A673 (cell line): Measurements from ENCODE around the gene SDCBP2. TPM values are rescaled to one million over a fixed set of nuclear protein-coding genes. Genes with fewer than 3 reads are reported as not detected.
A peak's percentile ranks its signal among the peaks of the same experiment; 100 is the strongest.

ENCODE experiments used
- BruUV-seq: library from RNA; stranded (reverse); fragments of 400-500 nt; replicated peaks from 2 replicates; lab custom pipeline; 2021; lab: Mats Ljungman, UMichigan
- CTCF ChIA-PET: fragments of 300-600 bp; sonication (Branson Sonifier 250); formaldehyde crosslinking; loops from one replicate; lab custom pipeline; 2022; ENCODE audit warnings: antibody characterized with exemption; lab: Charles Lee
- POLR2A ChIA-PET: fragments of 300-600 bp; sonication (Branson Sonifier 250); formaldehyde crosslinking; loops from one replicate; lab custom pipeline; 2022; ENCODE audit warnings: antibody characterized with exemption; ENCODE audit not compliant: low non-redundant PET; lab: Charles Lee
- DNase-seq: peaks from one replicate; pipeline ENCODE4 v3.0.0-alpha.2; 2015; ENCODE audit warnings: low spot score
- H3K27ac ChIP-seq: fragments of 200-600 bp; sonication (generic); 2 replicates; pipeline ENCODE4 v1.5.1; 2016; ENCODE audit warnings: mixed run types, low read depth, mild to moderate bottlenecking, mixed read lengths, antibody characterized with exemption, low read length; ENCODE audit not compliant: poor library complexity, severe bottlenecking
- H3K27me3 ChIP-seq: fragments of 200-600 bp; sonication (generic); replicated peaks from 2 replicates; pipeline ENCODE4 v1.6.1; 2017; ENCODE audit warnings: mixed run types, low read depth, mild to moderate bottlenecking, mixed read lengths, antibody characterized with exemption, low read length; ENCODE audit not compliant: insufficient read depth, poor library complexity
- H3K36me3 ChIP-seq: fragments of 200-600 bp; sonication (generic); 2 replicates; pipeline ENCODE4 v1.6.1; 2016; ENCODE audit warnings: mixed run types, mild to moderate bottlenecking, mixed read lengths, antibody characterized with exemption, low read length; ENCODE audit not compliant: insufficient read depth, poor library complexity, severe bottlenecking
- H3K4me1 ChIP-seq: fragments of 200-600 bp; sonication (generic); 2 replicates; pipeline ENCODE4 v1.6.1; 2017; ENCODE audit warnings: mixed run types, mild to moderate bottlenecking, mixed read lengths, antibody characterized with exemption, low read length; ENCODE audit not compliant: insufficient read depth, poor library complexity, severe bottlenecking
- H3K4me3 ChIP-seq: fragments of 200-600 bp; sonication (generic); 2 replicates; pipeline ENCODE4 v1.5.1; 2016; ENCODE audit warnings: low read depth, mixed run types, mild to moderate bottlenecking, mixed read lengths, low read length; ENCODE audit not compliant: poor library complexity, severe bottlenecking
- H3K9me3 ChIP-seq: fragments of 200-600 bp; sonication (generic); 2 replicates; pipeline ENCODE4 v1.6.1; 2016; ENCODE audit warnings: mixed run types, low read depth, mild to moderate bottlenecking, mixed read lengths, antibody characterized with exemption, low read length; ENCODE audit not compliant: poor library complexity, severe bottlenecking
- CTCF ChIP-seq: fragments of 300-800, 200-600 bp; sonication (generic); conservative IDR thresholded peaks from 2 replicates; pipeline ENCODE4 v1.5.1; 2017; ENCODE audit warnings: low read depth, mild to moderate bottlenecking, antibody characterized with exemption, low read length, moderate library complexity, mixed read lengths
- EZH2 ChIP-seq: fragments of 200-600 bp; sonication (generic); IDR thresholded peaks from 2 replicates; pipeline ENCODE4 v1.6.1; 2017; ENCODE audit warnings: borderline replicate concordance, low read depth, mild to moderate bottlenecking, mixed read lengths, antibody characterized with exemption, low read length; ENCODE audit not compliant: poor library complexity, severe bottlenecking
- intact Hi-C: fragments of 100-400 bp; cut with micrococcal nuclease; formaldehyde crosslinking; loops from one replicate; pipeline ENCODE4 v1.10.0; 2022; ENCODE audit not compliant: unreplicated experiment
- total RNA-seq: library from RNA; stranded (reverse); gene quantifications from 2 replicates; pipeline ENCODE4 v1.2.3, GENCODE V29; 2021

The SDCBP2 gene
- total RNA-seq, 1 experiment from 2014 or later: 3.5 TPM

DNA sequence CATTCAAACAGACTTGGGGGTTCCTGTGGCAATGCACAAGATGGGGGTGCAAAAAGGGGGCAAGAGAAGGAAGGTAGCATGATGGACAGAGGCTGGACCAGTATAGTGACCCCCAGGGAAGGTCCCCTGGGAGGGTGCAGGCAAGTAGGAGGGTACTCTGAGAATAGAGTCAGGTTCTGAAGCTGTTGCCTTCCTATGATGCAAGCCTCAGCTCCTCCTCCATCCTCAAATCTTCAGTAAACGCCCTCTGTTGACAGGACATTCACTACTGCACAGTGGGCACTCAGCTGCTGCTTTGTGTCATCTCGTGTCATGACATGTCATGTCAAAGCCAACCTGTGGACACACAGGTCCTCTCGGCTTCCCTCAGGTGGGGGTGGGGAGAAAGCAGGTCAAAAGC lies 5.8 kb upstream of the SDCBP2 start:
- BruUV-seq: no TSS peak
- Histone ChIP-seq H3K9me3 (no peaks in the 10 kb centered on the region), H3K27me3 (no peaks in the 10 kb centered on the region), H3K27ac (no peak overlapping the region), H3K4me3 (no peak overlapping the region), H3K36me3 (peaks cover 12% of the 10 kb centered on the region), H3K4me1 (peaks cover 12% of the 10 kb centered on the region)
- ChIA-PET CTCF (no interaction called here), POLR2A (no interaction called here)
- peak; percentile 30 for DNase-seq
- intact Hi-C loops: no loop called here
- TF ChIP-seq CTCF (0 out of 2 replicates have a peak, but pooled peaks have one; percentile 22), EZH2 (no peak)

GRCh38 chr20:1334370-1334731 lies 5.4 kb upstream of the SDCBP2 start:
- Histone ChIP-seq H3K36me3 (peaks cover 12% of the 10 kb centered on the region), H3K4me1 (peaks cover 13% of the 10 kb centered on the region), H3K9me3 (no peaks in the 10 kb centered on the region), H3K4me3 (no peak overlapping the region), H3K27ac (no peak overlapping the region), H3K27me3 (no peaks in the 10 kb centered on the region)
- TF ChIP-seq EZH2: no peak
- no peak for TF ChIP-seq CTCF
- no peak for DNase-seq
- ChIA-PET CTCF (no interaction called here), POLR2A (no interaction called here)
- BruUV-seq: no TSS peak
- intact Hi-C loops: no loop called here

GRCh38 chr20:1333462-1334369 lies 4.8 kb upstream of the SDCBP2 start:
- Histone ChIP-seq H3K4me3 (no peak overlapping the region), H3K9me3 (no peaks in the 10 kb centered on the region), H3K36me3 (peaks cover 12% of the 10 kb centered on the region), H3K4me1 (peaks cover 16% of the 10 kb centered on the region), H3K27me3 (no peaks in the 10 kb centered on the region), H3K27ac (no peak overlapping the region)
- DNase-seq: no peak
- CTCF ChIA-PET: no interaction called here
- TF ChIP-seq EZH2 (no peak), CTCF (no peak)
- BruUV-seq: no TSS peak
- POLR2A ChIA-PET: no interaction called here
- intact Hi-C loops: no loop called here
